H1 (cell line): ENCODE data around the gene SLC26A6. TPM values are rescaled to one million over a fixed set of nuclear protein-coding genes. Genes with fewer than 3 reads are reported as not detected.

Experiments
- CTCF ChIA-PET: fragments of 300-600 bp; sonication (Branson Sonifier 250); formaldehyde crosslinking; loops from one replicate; lab custom pipeline; 2021; ENCODE audit not compliant: partially characterized antibody; lab: Charles Lee
- POLR2A ChIA-PET: fragments of 300-600 bp; sonication (Branson Sonifier 250); formaldehyde crosslinking; loops from one replicate; lab custom pipeline; 2021; ENCODE audit warnings: inconsistent platforms; ENCODE audit not compliant: partially characterized antibody; lab: Charles Lee
- DNase-seq, 2 experiments: peaks; one replicate each; pipeline versions ENCODE4 v3.0.0 to v3.0.0-alpha.2; 2010 to 2022; ENCODE audit warnings: low spot score in 2 of 2, low read depth in 1 of 2, mixed read lengths in 1 of 2
- FAIRE-seq: peaks from 2 replicates; lab custom pipeline; 2011; peaks lifted over from hg19 to GRCh38; lab: Jason Lieb, UNC
- H2AFZ ChIP-seq: 2 replicates; pipeline ENCODE4 v1.8.1; 2012; ENCODE audit warnings: low read length, inconsistent platforms
- H2AK5ac ChIP-seq: 2 replicates; pipeline ENCODE4 v1.6.1; 2013; ENCODE audit warnings: low read depth, low read length
- H2BK120ac ChIP-seq: replicated peaks from 2 replicates; pipeline ENCODE3; 2013; ENCODE audit warnings: low read depth, low read length, inconsistent platforms
- H2BK12ac ChIP-seq: 2 replicates; pipeline ENCODE4 v1.6.1; 2013; ENCODE audit warnings: low read depth, low read length
- H2BK15ac ChIP-seq: 2 replicates; pipeline ENCODE4 v1.6.1; 2013; ENCODE audit warnings: low read length
- H2BK20ac ChIP-seq: 2 replicates; pipeline ENCODE4 v1.6.1; 2013; ENCODE audit warnings: low read length
- H2BK5ac ChIP-seq: 2 replicates; pipeline ENCODE4 v1.6.1; 2013; ENCODE audit warnings: low read depth, low read length
- H3K14ac ChIP-seq: 2 replicates; pipeline ENCODE4 v1.6.1; 2013; ENCODE audit warnings: inconsistent platforms; ENCODE audit not compliant: insufficient read length
- H3K18ac ChIP-seq: 2 replicates; pipeline ENCODE4 v1.6.1; 2013; ENCODE audit warnings: low read length; ENCODE audit errors: extremely low read depth
- H3K23ac ChIP-seq: 2 replicates; pipeline ENCODE4 v1.6.1; 2013; ENCODE audit warnings: inconsistent platforms; ENCODE audit not compliant: insufficient read length
- H3K23me2 ChIP-seq: 2 replicates; pipeline ENCODE4 v1.6.1; 2013; ENCODE audit warnings: low read depth, low read length
- H3K27ac ChIP-seq: 2 replicates; pipeline ENCODE4 v1.6.1; 2011; ENCODE audit warnings: low read depth, low read length, inconsistent platforms
- H3K27me3 ChIP-seq, 4 experiments: replicated peaks in 1 of 4; 1 replicate in 1 of 4; 2 replicates in 3 of 4; pipeline versions ENCODE4 v1.6.1 to v1.8.1; 2011 to 2013; ENCODE audit warnings: low read length in 3 of 4, mild to moderate bottlenecking in 3 of 4, inconsistent platforms in 2 of 4, mixed read lengths in 2 of 4, moderate library complexity in 1 of 4; ENCODE audit not compliant: control insufficient read depth in 3 of 4, insufficient read depth in 3 of 4; ENCODE audit errors: extremely low read depth in 1 of 4
- H3K36me3 ChIP-seq, 4 experiments: 2 replicates each; pipeline versions ENCODE4 v1.6.1 to v1.8.1; 2011 to 2013; ENCODE audit warnings: mild to moderate bottlenecking in 4 of 4, low read length in 3 of 4, moderate library complexity in 2 of 4, control low read depth in 1 of 4, inconsistent platforms in 1 of 4; ENCODE audit not compliant: insufficient read depth in 4 of 4, control insufficient read depth in 2 of 4
- H3K4ac ChIP-seq: replicated peaks from 2 replicates; pipeline ENCODE3; 2013; ENCODE audit warnings: low read length, low read depth, mixed read lengths, inconsistent platforms; ENCODE audit not compliant: insufficient read length
- H3K4me1 ChIP-seq, 4 experiments: replicated peaks in 1 of 4; 1 replicate in 1 of 4; 2 replicates in 3 of 4; pipeline versions ENCODE4 v1.6.1 to v1.8.1; 2011 to 2013; ENCODE audit warnings: low read length in 3 of 4, inconsistent platforms in 2 of 4, mixed read lengths in 1 of 4; ENCODE audit not compliant: insufficient read depth in 4 of 4, control insufficient read depth in 3 of 4
- H3K4me2 ChIP-seq, 2 experiments: 2 replicates each; pipeline versions ENCODE4 v1.6.1 to v1.8.1; 2011 to 2013; ENCODE audit warnings: low read depth in 2 of 2, low read length in 2 of 2, control low read depth in 1 of 2, inconsistent platforms in 1 of 2, mild to moderate bottlenecking in 1 of 2; ENCODE audit not compliant: insufficient read depth in 1 of 2
- H3K4me3 ChIP-seq, 4 experiments: fragments of 200-600, 300-600 bp in 1 of 4; sonication (generic), shearing (Covaris generic), sonication (Bioruptor Twin) in 1 of 4; 2 replicates each; pipeline versions ENCODE4 v1.5.1 to v1.8.1; 2011 to 2016; ENCODE audit warnings: low read length in 4 of 4, low read depth in 3 of 4, control low read depth in 2 of 4, inconsistent platforms in 2 of 4, mild to moderate bottlenecking in 2 of 4, mixed read lengths in 1 of 4, moderate library complexity in 1 of 4; ENCODE audit not compliant: insufficient read depth in 2 of 4; ENCODE audit errors: extremely low read depth in 1 of 4
- H3K56ac ChIP-seq: replicated peaks from 2 replicates; pipeline ENCODE3; 2013; ENCODE audit warnings: low read depth, mild to moderate bottlenecking, mixed read lengths, low read length, inconsistent platforms; ENCODE audit not compliant: insufficient read length
- H3K79me1 ChIP-seq: 2 replicates; pipeline ENCODE4 v1.6.1; 2013; ENCODE audit warnings: low read depth, low read length, control low read depth
- H3K79me2 ChIP-seq, 2 experiments: 2 replicates each; pipeline versions ENCODE4 v1.6.1 to v1.8.1; 2012 to 2013; ENCODE audit warnings: low read length in 2 of 2, mild to moderate bottlenecking in 2 of 2, inconsistent platforms in 1 of 2; ENCODE audit not compliant: insufficient read depth in 2 of 2, control insufficient read depth in 1 of 2
- H3K9ac ChIP-seq, 4 experiments: replicated peaks in 1 of 4; 1 replicate in 1 of 4; 2 replicates in 3 of 4; pipeline versions ENCODE4 v1.6.1 to v1.8.1; 2011 to 2013; ENCODE audit warnings: low read depth in 3 of 4, low read length in 3 of 4, control low read depth in 2 of 4, mild to moderate bottlenecking in 2 of 4, moderate library complexity in 2 of 4, inconsistent platforms in 1 of 4; ENCODE audit errors: extremely low read depth in 1 of 4
- H3K9me3 ChIP-seq, 2 experiments: 2 replicates each; pipeline versions ENCODE4 v1.6.1 to v1.8.1; 2012 to 2013; ENCODE audit warnings: mild to moderate bottlenecking in 2 of 2, moderate library complexity in 2 of 2, control low read depth in 1 of 2, inconsistent platforms in 1 of 2, low read depth in 1 of 2, low read length in 1 of 2, mixed read lengths in 1 of 2; ENCODE audit not compliant: insufficient read depth in 2 of 2
- H4K20me1 ChIP-seq, 2 experiments: replicated peaks in 1 of 2; 2 replicates each; pipeline versions ENCODE3 to v1.8.1; 2011 to 2013; ENCODE audit warnings: inconsistent platforms in 2 of 2, low read length in 2 of 2, mild to moderate bottlenecking in 1 of 2; ENCODE audit not compliant: insufficient read depth in 2 of 2, control insufficient read depth in 1 of 2
- H4K5ac ChIP-seq: 2 replicates; pipeline ENCODE4 v1.6.1; 2013; ENCODE audit warnings: low read length, low read depth, mixed read lengths, inconsistent platforms; ENCODE audit not compliant: insufficient read length
- H4K8ac ChIP-seq: 2 replicates; pipeline ENCODE4 v1.8.0; 2013; ENCODE audit warnings: mild to moderate bottlenecking, moderate library complexity, low read length, inconsistent platforms; ENCODE audit not compliant: insufficient read depth; ENCODE audit errors: extremely low read depth
- H4K91ac ChIP-seq: replicated peaks from 2 replicates; pipeline ENCODE3; 2013; ENCODE audit warnings: low read length, mixed read lengths, inconsistent platforms; ENCODE audit not compliant: insufficient read length
- ASH2L ChIP-seq: fragments of 200-600, 300-600 bp; sonication (generic); IDR thresholded peaks from one replicate; pipeline ENCODE4 v1.7.1; 2017; ENCODE audit warnings: low read length
- CBX5 ChIP-seq: fragments of 300-800, 300-1000 bp; sonication (generic); IDR thresholded peaks from 2 replicates; pipeline ENCODE4 v1.7.1; 2016; ENCODE audit warnings: antibody characterized with exemption, low read length, low read depth
- CBX8 ChIP-seq: fragments of 300-800, 300-1000 bp; sonication (generic); IDR thresholded peaks from 2 replicates; pipeline ENCODE4 v1.7.1; 2016; ENCODE audit warnings: low read depth, low read length, borderline replicate concordance
- JUND ChIP-seq: IDR thresholded peaks from 2 replicates; pipeline ENCODE4 v1.6.1; 2011; ENCODE audit warnings: mild to moderate bottlenecking, improper control_type of control experiment, low read length
- RXRA ChIP-seq: IDR thresholded peaks from 2 replicates; pipeline ENCODE4 v1.6.1; 2011; ENCODE audit warnings: low read depth, mild to moderate bottlenecking, low read length, moderate library complexity; ENCODE audit not compliant: insufficient read depth
- ZNF274 ChIP-seq: IDR thresholded peaks from 2 replicates; pipeline ENCODE4 v1.7.0; 2012; ENCODE audit warnings: low read length, borderline replicate concordance; ENCODE audit errors: extremely low read depth
- WGBS, 2 experiments: shearing (Covaris generic) in 1 of 2; methylation state at CpG; one replicate each; pipeline versions ENCODE4 v1.1.6 to v1.1.7; 2013 to 2015; ENCODE audit warnings: low lambda C conversion rate in 2 of 2, mixed read lengths in 2 of 2, inconsistent platforms in 1 of 2, low coverage in 1 of 2, missing lambda C conversion rate in 1 of 2; ENCODE audit not compliant: insufficient replicate concordance in 2 of 2, insufficient coverage in 1 of 2, insufficient read length in 1 of 2; ENCODE audit errors: extremely low coverage in 1 of 2, missing lambda C conversion rate in 1 of 2; 5-methylcytosine and 5-hydroxymethylcytosine counted together
- polyA plus RNA-seq, 7 experiments: library from polyadenylated mRNA; depleted of rRNA in 3 of 7; stranded (reverse) in 5 of 7; unstranded in 2 of 7; fragments of >200 nt in 5 of 7; fragments of 200-250 nt in 2 of 7; gene quantifications; 1 replicate in 5 of 7; 2 replicates in 1 of 7; 4 replicates in 1 of 7; pipeline versions ENCODE4 v1.2.1 to v1.2.3, GENCODE V29; 2011 to 2013; ENCODE audit warnings: missing spikeins in 2 of 7, mixed read lengths in 2 of 7
- total RNA-seq: library from RNA; stranded (reverse); fragmentation: NEBNext Ultra II Directional; extraction: Animal tissue kit (Norgen Biotek cat#: 25700); gene quantifications from 2 replicates; pipeline ENCODE4 v1.2.1, GENCODE V29; 2021

Gene SLC26A6
- total and polyA plus RNA-seq, 2 of the 8 experiments (the other 6 are each of a cell fraction or from before 2014, with no cell fraction given) = 50.4 to 58.0 TPM

DNA sequence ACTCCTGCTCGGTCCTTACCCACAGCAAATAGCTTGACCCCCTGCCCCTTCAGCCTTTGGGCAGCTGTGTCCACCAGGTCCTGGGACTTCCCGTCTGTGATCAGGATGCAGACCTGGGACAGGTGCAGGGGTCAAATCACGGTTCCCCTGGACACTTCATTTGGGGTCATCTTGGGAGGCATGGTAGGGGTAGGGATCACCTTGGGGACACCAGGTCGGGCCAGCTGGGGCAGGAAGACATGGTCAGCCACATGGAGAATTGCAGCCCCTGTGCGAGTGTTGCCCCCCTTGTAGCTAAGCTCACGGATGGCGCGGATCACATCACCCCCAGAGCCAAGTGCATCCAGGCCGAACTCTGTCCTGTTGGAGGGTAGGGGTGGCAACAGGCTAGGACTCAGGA lies 41.9 kb downstream of the SLC26A6 start:
- CTCF ChIA-PET = interaction anchor here (0.8 to 1.4 kb wide), 3 partner anchors 33 to 42 kb away, joined by 3 to 4 read pairs (median 4); partner anchors contain the start of gene SLC26A6
- no peak overlapping the region for H3K4me3 ChIP-seq
- no peak overlapping the region for H2BK15ac ChIP-seq
- no peak for DNase-seq
- TF ChIP-seq RXRA (no peak), JUND (no peak), CBX8 (no peak), ASH2L (no peak), ZNF274 (no peak), CBX5 (no peak)
- TF ChIP-seq, all 59 proteins: peak for 0
- Histone ChIP-seq H3K27me3 (peaks cover 0 to 6% (median 0%) of the 10 kb centered on the region in 4 experiments; a peak in 4 of 7 replicates), H2AK5ac (no peak overlapping the region), H3K36me3 (peaks cover 0 to under 1% (median 0%) of the 10 kb centered on the region in 4 experiments; a peak in 1 of 8 replicates), H3K56ac (no peak overlapping the region), H2BK20ac (no peak overlapping the region), H3K27ac (no peak overlapping the region), H3K79me1 (no peaks in the 10 kb centered on the region), H4K8ac (no peak overlapping the region; the same call in 1 of the 2 replicates), H2BK120ac (no peak overlapping the region), H2BK12ac (no peak overlapping the region), H3K4me2 (no peak overlapping the region), H3K9ac (no peak overlapping the region), H3K4me1 (peaks cover 3 to 22% (median 15%) of the 10 kb centered on the region in 4 experiments; a peak in 6 of 7 replicates), H3K18ac (no peak overlapping the region), H2BK5ac (no peak overlapping the region), H2AFZ (no peak overlapping the region), H3K23me2 (peaks cover 1% of the 10 kb centered on the region; the same call in 1 of the 2 replicates), H3K23ac (no peak overlapping the region), H4K20me1 (peaks cover 0 to 14% of the 10 kb centered on the region in 2 experiments), H3K14ac (no peak overlapping the region), H4K91ac (no peak overlapping the region), H4K5ac (no peak overlapping the region), H3K79me2 (no peaks in the 10 kb centered on the region), H3K9me3 (no peaks in the 10 kb centered on the region), H3K4ac (no peak overlapping the region)
- no peak for FAIRE-seq
- POLR2A ChIA-PET = interaction anchor here (0.7 to 1.6 kb wide), 2 partner anchors 32 to 71 kb away, joined by 3 to 5 read pairs; no protein-coding TSS in a partner anchor
- WGBS, 2 experiments = 95% methylated on average over 9 of the region's 9 CpGs; no CpG with 5 or more reads in 1 of the 2 experiments
